GM18907 (cell line): ENCODE results near the gene GNG14.
"Not testable (repeated sequence)": the region's sequence is repeated elsewhere in the genome, so short reads cannot be mapped to it uniquely, and the experiment has no call there.

Experiments used
- ATAC-seq: cut with Tn5 transposase; IDR thresholded peaks from one replicate; pipeline ENCODE4 v1.9.1; 2021; ENCODE audit warnings: mild to moderate bottlenecking, moderate library complexity; ENCODE audit not compliant: unreplicated experiment

The GNG14 gene

GRCh38 chr19:12687496-12688196 lies at the start of gene GNG14:
GNG14 (plus strand) TSS chr19:12687998; CDS start chr19:12688049, 51 bp downstream.
- ATAC-seq = no peak

GRCh38 chr19:12638611-12639182 lies 49.1 kb upstream of the GNG14 start:
- ATAC-seq = no peak

- peak; percentile 48 for ATAC-seq
Measured at GRCh38 chr19:12639901-12640613, 47.7 kb upstream of the GNG14 start.

- ATAC-seq = no peak
Measured at GRCh38 chr19:12641456-12641855, 46.3 kb upstream of the GNG14 start.

GRCh38 chr19:12642506-12642905 lies 45.3 kb upstream of the GNG14 start:
- no peak for ATAC-seq

GRCh38 chr19:12643716-12644115 lies 44.1 kb upstream of the GNG14 start:
- not testable (repeated sequence) for ATAC-seq

GRCh38 chr19:12646551-12646950 lies 41.2 kb upstream of the GNG14 start:
- ATAC-seq = no peak

- no peak for ATAC-seq
Measured at GRCh38 chr19:12647047-12647446, 40.8 kb upstream of the GNG14 start.

- ATAC-seq = no peak
Measured at GRCh38 chr19:12647490-12648071, 40.2 kb upstream of the GNG14 start.

GRCh38 chr19:12648088-12648487 lies 39.7 kb upstream of the GNG14 start:
- no peak for ATAC-seq

GRCh38 chr19:12649941-12650340 lies 37.9 kb upstream of the GNG14 start:
- ATAC-seq = no peak

- no peak for ATAC-seq
Measured at GRCh38 chr19:12652219-12652618, 35.6 kb upstream of the GNG14 start.

GRCh38 chr19:12655546-12655945 lies 32.3 kb upstream of the GNG14 start:
- no peak for ATAC-seq

GRCh38 chr19:12656899-12657571 lies 30.8 kb upstream of the GNG14 start:
- no peak for ATAC-seq

- ATAC-seq = no peak
Measured at GRCh38 chr19:12657966-12658365, 29.8 kb upstream of the GNG14 start.

- ATAC-seq = no peak
Measured at GRCh38 chr19:12660980-12661379, 26.8 kb upstream of the GNG14 start.

- ATAC-seq = no peak
Measured at GRCh38 chr19:12664406-12665280, 23.2 kb upstream of the GNG14 start.

- no peak for ATAC-seq
Measured at GRCh38 chr19:12665281-12665573, 22.6 kb upstream of the GNG14 start.

GRCh38 chr19:12665671-12666264 lies 22.0 kb upstream of the GNG14 start:
- no peak for ATAC-seq
